ENCODE measurements around the gene KIF27.

The KIF27 gene

DNA sequence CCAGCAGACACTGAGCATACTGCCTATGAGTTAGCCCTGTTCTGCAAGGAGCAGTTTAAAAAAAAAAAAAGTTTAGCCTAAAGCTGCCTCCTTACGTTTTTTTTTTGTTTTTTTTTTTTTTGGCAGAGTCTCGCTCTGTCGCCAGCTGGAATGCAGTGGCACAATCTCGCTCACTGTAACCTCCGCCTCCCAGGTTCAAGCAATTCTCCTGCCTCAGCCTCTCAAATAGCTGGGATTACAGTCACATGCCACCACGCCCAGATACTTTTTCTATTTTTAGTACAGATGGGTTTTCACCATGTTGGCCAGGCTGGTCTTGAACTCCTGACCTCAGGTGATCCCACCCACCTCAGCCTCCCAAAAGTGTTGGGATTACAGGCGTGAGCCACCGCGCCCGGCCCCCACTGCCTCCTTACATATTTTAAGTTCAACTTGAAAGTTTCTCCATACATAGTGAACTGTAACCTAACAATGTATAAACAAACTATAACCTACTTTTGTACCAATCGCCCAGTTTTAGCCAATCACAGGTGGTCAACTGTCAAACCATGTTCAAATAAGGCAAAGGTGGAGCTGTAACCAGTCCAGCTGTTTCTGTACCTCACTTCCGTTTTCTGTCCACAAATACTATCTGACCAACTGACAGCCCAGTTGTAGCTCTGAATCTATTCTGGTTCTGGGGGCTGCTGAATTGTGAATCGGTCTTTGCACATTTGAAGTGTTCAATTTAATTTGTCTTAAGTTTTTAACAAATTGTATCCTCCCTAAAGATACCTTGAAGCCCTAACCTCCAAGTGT, 120.8 kb downstream of the KIF27 start:
- no peak for DNase-seq

DNA sequence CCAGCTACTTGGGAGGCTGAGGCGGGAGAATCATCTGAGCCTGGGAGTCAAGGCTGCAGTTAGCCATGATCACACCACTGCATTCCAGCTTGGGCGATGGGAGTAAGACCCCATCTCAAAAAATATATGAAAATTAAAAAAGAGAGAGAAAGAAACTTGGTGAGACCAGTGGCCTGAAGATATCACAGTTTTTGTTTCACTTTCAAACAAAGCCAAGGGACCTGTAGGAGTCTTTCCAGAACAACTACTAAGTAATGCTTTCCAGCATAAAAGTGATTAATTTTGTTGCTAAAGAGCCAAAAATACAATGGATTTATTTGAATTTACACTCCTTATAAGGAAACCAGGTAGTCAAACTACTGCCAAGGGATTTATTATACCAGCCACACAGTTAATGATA, 127.2 kb downstream of the KIF27 start:
- DNase-seq = no peak

DNA sequence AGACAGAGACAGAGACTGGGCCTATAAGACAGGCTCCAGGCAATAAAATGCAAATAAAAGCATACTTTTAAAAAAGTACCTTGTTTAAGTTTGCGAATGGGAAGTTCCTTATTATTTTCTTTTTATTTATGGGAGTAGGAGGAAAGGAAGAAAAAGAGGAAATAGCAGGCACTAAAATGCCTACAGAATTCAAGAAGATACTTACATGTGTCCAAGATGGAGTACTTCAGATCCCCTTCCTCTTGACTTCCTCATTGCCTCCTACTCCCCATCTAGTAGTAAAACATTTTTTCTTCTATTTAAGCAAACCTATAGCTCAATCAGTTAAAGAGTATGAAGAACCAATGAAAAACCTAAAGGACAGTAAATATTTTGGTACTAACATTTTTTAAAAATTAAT, 128.5 kb downstream of the KIF27 start:
- DNase-seq = no peak

All from eye (tissue), 1 donor.